Measurements from ENCODE around the gene RAB43.
"Not testable (repeated sequence)": the region's sequence is repeated elsewhere in the genome, so short reads cannot be mapped to it uniquely, and the experiment has no call there.

RAB43 gene

GRCh38 chr3:129087138-129087702, 34.4 kb downstream of the RAB43 start:
- DNase-seq = no peak

- DNase-seq = no peak
Observed at GRCh38 chr3:129085818-129086217, 35.8 kb downstream of the RAB43 start.

DNA sequence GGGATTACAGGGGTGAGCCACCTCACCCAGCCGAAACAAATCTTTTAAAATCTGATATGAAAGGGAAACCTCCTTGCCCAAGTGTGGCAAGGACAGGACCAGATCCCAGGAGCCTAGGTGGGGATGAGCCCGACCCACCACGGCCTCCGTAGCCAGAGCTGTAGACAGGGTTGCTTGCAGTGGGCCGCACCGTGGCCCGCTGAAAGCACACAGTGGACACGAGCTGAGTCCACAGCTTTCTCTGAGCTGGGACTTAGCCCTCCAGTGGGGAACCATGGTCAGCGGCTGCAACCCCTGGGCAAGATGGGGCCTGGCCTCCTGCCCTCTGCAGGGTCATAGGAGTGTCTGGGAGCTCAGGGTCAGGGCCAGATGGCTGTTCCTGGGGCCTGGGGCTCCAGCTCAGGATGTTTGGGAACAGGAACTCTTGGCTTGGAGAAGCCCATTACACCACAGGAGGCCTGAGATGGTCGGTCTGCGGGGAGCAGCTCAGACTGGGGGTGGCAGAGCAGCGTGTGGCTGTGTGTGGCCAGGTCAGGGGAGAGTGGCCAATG, 36.4 kb downstream of the RAB43 start:
- DNase-seq = no peak

DNA sequence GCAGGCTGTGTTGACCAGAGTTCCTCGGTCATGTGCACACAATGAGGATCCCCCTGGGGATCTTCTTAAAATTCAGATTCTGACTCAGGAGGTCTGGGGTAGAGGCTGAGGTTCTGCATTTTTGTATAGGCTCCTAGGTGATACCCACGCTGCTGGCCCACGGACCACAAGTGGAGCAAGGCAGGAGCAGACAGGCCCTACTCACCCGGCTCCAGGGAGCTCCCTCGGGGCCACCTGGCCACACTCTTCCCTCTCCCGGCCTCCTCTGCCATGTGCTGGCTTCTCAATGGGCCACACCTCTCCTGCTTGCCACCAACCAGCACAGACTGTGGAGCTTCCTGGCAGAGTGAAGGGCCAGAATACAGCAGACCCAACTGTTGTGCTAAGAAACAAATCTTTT, 37.1 kb downstream of the RAB43 start:
- no peak for DNase-seq

GRCh38 chr3:129082026-129082425, 39.6 kb downstream of the RAB43 start:
- DNase-seq = no peak

- DNase-seq = no peak
Observed at GRCh38 chr3:129081503-129081902, 40.1 kb downstream of the RAB43 start.

DNA sequence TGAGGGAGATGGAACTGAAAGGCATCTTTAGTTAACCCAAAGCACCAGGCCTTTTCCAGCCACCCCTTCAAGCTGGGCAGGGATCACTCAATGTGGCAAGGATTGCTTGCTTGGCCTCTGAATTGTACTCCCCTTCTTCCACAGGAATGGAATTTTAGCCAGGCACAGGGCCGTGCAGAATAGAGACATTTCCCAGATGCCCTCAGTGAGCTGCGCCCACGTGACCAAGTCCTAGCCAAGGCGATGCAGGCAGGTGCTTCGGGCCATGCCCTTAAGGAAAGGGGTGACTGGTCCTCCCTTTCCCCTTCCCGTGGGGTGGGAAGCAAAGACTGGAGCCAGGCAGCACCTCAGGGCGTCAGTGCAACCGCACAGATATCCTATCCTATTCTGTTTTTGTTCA, 43.1 kb downstream of the RAB43 start:
- no peak for DNase-seq

DNA sequence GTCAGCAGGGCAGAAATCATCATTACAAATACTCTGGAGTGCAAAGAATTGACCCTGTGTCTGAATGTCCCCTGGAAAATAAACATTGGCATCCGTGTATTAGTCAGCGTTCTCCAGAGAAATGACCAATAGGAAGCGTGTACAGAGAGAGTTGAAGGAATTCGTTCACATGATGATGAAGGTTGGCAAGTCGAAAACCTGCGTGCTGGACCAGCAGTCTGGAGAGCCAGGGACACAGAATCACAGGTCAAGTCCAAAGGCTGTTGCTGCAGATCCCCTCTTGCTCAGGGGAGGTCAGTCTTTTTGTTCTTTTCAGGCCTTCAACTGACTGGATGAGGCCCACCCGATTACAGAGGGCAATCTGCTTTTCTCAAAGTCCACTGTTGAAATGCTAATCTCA, 44.4 kb downstream of the RAB43 start:
- DNase-seq = no peak

DNA sequence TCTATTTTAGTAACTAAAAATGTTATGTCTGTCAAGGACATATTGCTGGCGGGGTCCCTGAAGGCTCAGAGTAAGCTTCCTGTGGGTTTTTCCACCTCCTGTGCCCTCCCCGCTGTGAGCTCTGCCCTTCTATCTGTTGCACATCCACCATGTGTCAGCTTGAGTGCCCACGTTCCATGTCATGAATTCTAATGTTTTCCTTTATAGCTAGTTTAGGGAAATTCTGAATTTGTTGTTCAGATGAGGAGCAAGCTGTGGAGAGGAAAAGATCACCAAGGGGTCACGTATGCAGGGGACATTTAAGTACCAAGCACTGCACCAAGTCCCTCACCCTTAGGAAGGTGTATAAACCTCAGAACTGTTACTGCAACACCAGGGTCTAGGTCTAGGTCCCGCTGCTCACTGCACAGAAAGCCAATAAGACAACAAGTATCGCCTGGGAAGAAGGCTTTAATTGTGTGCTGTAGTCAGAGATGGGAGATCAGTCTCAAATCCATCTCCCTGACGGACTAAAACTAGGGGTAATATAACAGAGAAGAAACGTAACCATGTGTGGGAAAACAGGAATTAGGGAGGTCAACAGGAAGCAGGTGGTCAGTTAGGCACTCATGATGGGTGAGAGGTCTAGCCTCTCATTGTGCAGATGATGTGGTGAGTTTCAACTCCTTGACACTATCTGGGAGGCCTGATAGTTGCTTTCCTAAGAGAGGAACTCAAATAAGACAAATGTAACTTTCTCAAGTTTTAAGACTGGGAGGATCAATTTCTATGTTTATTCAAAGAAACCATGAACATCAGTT, 51.3 kb downstream of the RAB43 start:
- no peak for DNase-seq

GRCh38 chr3:129069313-129070085, 52.1 kb downstream of the RAB43 start:
- DNase-seq = not testable (repeated sequence)

GRCh38 chr3:129068291-129068886, 53.2 kb downstream of the RAB43 start:
- DNase-seq = no peak

GRCh38 chr3:129067719-129068118, 53.9 kb downstream of the RAB43 start:
- not testable (repeated sequence) for DNase-seq

DNA sequence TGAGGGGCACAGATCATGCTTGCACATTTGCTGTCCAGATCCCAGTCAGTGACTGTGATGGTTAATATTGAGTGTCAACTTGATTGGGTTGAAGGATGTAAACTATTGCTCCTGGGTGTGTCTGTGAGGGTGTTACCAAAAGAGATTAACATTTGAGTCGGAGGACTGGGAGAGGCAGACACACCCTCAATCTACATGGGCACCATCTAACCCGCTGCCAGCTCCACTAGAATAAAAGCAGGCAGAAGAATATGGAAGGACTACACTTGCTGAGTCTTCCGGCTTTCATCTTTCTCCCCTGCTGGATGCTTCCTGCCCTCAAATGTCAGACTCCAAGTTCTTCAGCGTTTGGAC, 55.9 kb downstream of the RAB43 start:
- DNase-seq = no peak

DNA sequence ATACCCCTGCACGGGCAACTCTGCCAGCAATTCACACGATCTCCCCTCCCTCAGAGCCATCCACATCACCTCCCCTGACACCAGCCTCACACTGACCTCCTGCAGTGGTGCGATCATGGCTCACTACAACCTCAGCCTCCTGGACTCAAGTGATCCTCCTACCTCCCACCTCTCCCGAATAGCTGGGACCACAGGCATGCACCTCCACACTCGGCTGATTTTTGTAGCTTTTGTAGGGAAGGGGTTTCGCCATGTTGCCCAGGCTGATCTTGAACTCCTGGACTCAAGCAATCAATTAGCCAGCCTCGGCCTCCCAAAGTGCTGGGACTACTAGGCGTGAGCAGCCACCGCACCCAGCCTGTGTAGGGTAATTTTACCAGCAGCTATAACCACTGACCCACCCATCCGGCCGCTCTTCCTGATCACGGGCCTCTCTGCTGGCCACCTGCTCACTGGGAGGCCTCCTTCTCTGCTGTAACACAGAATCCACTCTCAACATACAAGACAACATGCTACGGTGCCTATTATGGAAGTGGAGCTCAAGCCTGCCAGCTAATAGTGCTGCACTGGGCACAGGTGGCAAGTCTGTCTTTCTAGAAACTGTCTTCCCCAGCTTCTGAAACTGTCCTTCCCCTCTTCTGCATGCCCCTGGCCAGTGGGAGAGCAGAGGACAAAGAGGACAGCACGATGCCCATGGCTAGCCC, 56.4 kb downstream of the RAB43 start:
- DNase-seq = no peak

GRCh38 chr3:129063841-129064482, 57.6 kb downstream of the RAB43 start:
- no peak for DNase-seq

DNA sequence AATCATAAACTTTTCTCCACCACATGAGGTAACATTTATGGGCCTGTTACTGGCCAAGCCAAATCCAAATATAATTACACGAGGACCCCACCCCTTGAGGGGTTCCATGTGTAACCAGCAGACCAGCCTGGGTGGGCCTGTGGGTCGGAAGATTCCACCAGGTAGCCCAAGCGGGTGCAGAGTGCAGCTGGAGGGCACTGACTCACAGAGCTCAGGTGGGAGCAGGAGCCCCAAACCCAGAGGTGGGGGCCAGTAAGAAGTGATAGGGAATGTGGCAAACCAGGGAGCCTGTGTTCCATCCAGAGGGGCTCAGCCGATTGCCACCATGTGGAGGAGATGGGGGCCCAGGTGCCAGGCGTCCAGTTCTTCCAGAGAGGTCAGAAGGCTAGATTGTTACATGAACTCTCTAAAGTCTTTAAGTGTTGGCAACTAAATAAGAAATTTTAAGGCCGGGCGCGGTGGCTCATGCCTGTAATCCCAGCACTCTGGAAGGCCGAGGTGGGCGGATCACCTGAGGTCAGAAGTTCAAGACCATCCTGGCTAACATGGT, 58.4 kb downstream of the RAB43 start:
- DNase-seq = no peak

- no peak for DNase-seq
Observed at GRCh38 chr3:129061888-129062834, 59.4 kb downstream of the RAB43 start.

DNA sequence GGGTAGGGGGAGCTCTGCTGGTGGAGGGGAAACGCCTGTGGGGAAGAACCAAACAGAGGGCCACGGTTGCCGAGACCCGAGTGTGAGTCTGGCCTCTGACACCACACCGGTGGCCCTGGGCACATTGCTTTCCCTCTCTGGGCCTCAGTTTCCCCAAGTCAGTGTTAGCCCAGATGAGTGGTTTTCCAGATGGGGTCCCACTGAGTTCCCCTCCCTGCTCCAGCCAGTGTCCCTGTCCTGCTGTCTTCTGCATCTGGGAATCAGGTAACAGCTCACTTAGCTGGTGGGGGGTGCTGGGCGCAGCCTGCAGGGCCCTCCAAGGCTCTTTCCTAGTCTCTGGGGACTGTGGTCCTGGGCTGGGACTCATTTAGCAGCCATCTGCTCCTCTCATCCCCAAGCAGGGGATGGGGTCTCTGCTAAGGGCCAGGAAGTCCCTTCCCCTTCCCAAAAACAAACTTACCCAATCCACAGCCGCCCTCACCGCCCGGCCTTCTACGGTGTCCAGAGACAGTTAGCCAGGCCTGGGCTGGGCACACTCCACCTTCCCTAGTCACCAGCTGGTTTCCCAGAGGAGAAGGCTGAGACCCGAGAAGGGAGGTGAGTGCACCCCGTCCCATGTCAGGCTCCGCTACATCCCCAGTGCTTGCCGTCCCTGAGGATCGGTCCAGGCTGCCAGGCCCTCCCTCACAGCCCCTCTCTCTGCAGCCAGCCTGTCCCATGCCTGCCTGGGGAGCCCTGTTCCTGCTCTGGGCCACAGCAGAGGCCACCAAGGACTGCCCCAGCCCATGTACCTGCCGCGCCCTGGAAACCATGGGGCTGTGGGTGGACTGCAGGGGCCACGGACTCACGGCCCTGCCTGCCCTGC, 60.3 kb downstream of the RAB43 start:
- no peak for DNase-seq

DNA sequence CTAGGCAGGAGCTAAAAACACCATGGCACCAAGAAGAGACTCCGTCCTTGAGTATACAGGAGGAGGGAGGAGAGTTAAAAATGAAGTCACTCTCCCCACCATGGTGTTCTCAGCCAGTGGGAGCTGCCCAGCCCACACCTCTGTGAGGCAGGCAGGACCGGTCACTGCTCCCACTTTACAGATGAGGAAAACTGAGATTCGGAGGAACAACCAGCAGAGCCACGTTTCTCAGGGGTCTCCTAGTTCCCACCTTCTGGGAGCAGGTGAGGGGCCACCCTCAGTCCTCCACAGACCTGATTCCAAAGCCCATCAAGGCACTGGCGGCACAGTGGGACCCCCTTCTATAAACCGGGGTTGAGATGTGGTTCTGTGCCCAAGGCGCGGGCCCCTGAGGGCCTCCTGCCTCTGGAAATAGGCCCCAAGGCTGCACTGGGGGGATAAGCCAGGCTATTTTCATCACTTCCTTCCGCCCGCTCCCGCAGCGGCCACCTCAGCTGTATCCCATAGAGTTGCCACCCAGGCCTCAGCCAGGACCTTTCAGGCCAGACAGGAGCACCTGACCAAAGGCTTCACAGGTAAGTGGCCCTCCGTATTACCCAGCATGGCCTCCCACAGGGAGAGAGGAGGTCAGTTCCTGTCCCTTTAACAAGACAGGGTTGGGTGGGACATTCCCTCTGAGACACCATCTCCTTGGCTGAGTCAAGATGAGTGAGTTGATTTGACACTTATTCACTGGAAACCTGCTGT, 61.2 kb downstream of the RAB43 start, which contains the start of gene GP9:
Gene GP9, plus strand, starts transcription at position 504 of the 747 bp plus-strand sequence. CDS start 961 bp downstream, outside the sequence.
- DNase-seq = no peak
